NOMO-1 (cell line): ENCODE measurements around the gene MBOAT1.
A peak's percentile ranks its signal among the peaks of the same experiment; 100 is the strongest.
"Not testable (repeated sequence)": the region's sequence is repeated elsewhere in the genome, so short reads cannot be mapped to it uniquely, and the experiment has no call there.

Source experiments
- DNase-seq, 2 experiments: peaks; one replicate each; lab custom pipeline; 2025; ENCODE audit not compliant: unreplicated experiment in 2 of 2; lab: John Stamatoyannopoulos, UW

MBOAT1 gene

GRCh38 chr6:20142866-20143265 is 69.4 kb downstream of the MBOAT1 start:
- DNase-seq, result no peak

- no peak for DNase-seq
Measured at GRCh38 chr6:20141931-20142330, 70.3 kb downstream of the MBOAT1 start.

DNA sequence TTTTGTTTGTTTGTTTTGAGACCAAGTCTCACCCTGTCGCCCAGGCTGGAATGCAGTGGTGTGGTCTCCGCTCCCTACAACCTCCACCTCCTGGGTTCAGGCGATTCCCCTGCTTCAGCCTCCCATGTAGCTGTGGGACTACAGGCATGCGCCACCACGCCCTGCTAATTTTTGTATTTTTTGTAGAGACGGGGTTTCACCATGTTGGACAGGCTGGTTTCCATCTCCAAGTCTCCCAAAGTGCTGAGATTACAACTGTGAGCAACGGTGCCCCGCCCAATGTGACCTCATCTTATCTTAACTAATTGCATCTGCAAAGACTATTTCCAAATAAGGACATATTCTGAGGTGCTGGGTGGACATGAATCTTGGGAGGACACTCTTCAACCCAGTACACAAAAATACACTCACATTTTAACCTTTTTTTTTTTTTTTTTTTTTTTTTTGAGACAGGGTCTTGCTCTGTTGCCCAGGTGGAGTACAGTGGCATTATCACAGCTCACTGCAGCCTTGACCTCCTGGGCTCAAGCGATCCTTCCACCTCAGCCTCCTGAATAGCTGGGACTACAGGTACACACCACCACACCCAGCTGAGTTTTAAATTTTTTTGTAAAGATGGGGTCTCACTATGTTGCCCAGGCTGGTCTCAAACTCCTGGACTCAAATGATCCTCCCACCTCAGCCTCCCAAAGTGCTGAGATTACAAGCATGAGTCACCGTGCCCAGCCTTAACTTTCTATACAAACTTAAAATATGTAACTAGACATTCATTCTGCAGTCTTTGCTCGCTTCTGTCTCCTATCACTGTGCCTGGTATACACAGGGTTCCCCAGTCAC is 72.9 kb downstream of the MBOAT1 start:
- DNase-seq, result not testable (repeated sequence)

DNA sequence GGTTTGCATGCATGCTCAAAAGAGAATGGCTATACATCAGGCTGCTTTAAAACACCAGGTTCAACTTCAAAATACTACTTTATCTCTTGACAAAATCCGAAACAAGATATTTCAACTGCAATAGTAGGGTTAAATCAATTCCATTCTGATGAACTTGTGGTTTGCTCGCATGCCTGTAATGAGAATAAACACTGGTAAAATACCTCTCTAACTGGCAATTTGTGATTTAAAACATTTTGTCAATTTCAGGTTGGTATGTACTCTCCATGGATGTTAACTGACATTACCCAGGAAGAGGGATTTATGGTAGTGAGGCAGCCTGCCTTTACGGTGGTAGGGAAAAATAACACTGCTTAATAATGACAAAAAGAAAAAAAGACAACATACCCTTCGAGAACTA is 74.4 kb downstream of the MBOAT1 start:
- DNase-seq, result no peak

- DNase-seq, result no peak
Measured at GRCh38 chr6:20137240-20137639, 75.0 kb downstream of the MBOAT1 start.

- DNase-seq, result no peak
Measured at GRCh38 chr6:20135677-20136268, 76.5 kb downstream of the MBOAT1 start.

DNA sequence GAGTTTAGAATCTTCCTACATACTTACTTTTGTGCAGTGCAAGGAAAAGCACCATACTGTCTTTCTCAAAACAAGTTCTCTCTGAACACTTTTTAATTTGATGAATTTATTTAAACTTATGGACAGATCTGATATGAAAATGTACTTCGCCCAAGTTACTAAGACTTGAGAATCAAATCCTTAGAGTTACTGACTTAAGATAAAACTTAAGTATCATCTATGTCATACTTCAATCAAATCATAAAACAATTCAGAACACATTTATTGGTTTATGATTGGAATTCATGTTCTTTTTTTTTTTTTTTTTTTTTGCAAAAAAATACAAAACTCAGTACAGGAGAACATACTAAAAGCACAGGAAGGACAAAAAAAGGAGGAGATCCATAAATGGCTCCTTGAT is 77.7 kb downstream of the MBOAT1 start:
- no peak for DNase-seq

GRCh38 chr6:20129290-20130088 is 82.8 kb downstream of the MBOAT1 start:
- no peak for DNase-seq

- DNase-seq, result no peak
Measured at GRCh38 chr6:20128018-20128417, 84.3 kb downstream of the MBOAT1 start.

DNA sequence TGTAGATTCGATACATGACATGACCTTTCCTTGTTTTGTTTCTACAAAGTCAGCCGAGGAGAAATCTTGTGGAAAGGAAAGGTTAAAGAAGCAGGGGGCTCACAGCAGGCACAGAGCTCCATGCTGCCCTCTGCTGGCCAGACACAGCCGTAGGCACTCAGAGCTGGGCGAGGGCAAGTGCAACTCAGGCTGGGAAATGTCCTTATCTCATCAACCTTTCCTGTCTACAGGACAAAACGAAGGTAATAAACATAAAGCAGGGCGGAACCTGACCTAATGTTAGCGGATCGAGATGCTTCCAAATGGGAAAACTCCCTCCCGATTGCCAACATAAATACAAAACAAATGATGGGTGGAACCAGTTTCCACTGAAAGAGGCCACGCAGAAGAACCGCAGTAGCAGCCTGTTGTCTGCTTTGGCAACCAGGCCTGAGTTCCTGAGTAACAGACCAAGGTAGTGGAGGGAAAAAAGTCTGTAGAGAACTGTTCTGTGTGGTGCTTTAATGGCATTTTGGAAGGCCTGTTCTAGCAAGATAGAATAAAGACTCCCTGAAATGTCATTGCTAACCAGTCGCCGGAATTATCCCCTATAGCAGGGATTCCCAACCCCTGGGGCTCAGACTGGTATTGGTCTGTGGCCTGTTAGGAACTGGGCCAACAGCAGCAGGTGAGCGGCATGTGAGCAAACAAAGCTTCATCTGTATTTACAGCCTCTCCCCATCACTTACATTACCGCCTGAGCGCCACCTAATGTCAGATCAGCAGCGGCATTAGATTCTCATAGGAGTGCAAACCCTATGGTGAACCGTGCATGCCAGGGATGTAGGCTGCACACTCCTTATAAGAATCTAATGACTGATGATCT is 85.2 kb downstream of the MBOAT1 start:
- peak; percentile 14 to 32 for DNase-seq

DNA sequence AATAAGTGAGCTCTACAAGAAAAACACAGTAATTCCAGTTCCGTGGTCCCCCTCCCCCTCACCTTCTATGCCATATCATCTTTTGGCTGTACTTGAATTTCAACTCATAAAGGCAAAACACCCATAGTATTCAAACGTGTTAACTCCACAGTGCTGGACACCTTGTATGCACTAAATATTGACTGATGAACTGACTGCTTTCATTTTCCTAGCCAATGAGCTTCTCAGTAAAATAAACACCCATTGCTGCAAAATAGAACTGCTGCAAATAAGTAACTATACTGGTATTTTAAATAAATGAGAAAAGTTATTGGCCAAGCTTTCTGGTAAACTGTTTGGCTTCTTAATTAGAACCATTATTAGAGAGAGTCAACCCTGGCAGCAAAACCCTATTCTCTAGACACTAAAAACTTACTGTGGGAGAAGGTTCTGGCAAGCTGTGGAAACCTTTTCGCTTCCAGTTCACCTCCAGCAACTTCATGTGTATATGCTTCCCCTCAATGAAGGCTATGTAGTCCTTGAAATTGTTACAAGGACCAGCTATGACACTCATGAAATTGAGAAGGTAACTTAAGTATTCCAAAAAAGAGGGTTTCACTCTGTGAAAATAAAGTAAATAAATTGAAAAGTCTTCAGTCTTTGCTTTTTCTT is 86.0 kb downstream of the MBOAT1 start:
- DNase-seq, result no peak

DNA sequence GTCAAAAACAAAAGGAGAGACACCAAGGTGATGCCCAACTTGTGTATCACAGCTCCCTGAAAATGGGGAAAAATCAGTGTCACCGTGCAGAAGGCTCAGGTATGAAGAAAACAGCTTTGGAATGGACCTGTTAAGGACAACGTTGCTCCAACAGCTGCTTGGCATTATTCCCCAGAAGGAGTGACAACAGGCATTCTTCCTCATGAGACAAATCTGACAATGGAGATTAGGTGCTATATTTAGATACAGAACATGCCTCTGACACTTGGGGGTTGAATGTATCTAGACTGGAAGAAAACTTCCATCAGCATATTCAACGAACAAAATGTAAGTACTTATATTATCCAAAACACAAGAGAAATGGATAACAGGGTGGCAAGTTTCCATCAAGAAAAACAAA is 87.7 kb downstream of the MBOAT1 start:
- no peak for DNase-seq

DNA sequence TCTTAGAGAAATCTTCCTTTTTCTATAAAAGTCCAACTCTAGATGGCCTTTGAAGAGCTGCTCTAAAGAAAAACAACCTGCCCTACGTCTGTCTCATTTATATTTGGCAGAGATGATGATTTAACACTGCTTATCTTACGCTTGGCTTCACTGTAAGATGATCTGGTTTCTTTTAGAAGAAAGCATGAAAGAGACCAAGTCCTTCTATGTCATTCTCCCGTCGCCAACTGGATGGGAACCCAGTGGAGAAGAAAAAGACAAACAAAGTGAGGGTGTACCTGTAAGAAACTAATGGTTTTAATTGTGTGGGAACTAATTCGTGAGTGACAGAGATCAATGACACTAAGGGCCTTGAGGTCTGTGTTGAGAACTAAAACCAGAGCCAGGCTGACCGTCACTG is 92.8 kb downstream of the MBOAT1 start:
- no peak for DNase-seq

GRCh38 chr6:20118892-20119291 is 93.4 kb downstream of the MBOAT1 start:
- DNase-seq, result no peak

- DNase-seq, result no peak
Measured at GRCh38 chr6:20117474-20117873, 94.8 kb downstream of the MBOAT1 start.

DNA sequence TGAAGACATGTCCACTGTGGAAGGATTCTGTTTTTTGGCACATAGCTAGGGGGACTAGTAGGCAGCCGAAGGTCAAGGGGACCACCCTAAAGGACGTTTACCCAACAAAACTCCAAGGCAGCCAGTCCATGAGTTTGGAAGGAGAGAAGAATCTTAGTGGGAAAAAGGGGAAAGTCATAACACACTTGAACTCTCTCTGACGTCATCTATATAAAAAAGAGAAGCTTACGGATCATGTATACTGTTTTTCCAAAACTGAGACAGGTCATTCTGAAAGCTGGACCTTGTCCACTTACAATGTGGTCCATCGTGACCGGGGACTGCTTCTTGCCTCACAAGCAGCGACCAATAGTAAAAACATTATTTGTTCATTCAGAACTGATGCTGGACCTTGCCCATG is 95.5 kb downstream of the MBOAT1 start:
- no peak for DNase-seq

- no peak for DNase-seq
Measured at GRCh38 chr6:20115246-20115980, 96.9 kb downstream of the MBOAT1 start.

GRCh38 chr6:20113649-20114224 is 98.5 kb downstream of the MBOAT1 start:
- no peak for DNase-seq

DNA sequence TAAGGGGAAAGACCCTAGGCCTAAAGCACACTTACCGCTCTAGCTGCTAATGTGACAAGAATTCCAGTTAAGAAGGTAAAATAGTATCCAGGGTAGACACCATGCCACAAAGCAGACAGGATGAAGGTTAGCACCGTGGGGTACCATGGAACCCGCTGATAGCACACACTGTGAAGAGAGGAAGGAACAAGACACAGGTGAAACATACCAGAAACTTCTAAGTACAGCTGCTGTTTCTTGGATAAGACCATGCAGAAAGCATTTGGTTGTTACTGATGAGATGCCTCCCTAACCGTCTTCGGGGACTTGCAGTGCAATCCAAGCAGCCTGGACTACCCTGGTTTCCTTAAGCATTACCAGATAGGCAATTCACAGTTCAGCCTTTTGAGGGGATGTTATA is 99.4 kb downstream of the MBOAT1 start:
- no peak for DNase-seq
